ENCODE results near the gene MAPKAPK5. TPM values are rescaled to one million over a fixed set of nuclear protein-coding genes. Genes with fewer than 3 reads are reported as not detected.

Gene MAPKAPK5
- total RNA-seq, 1 donor from 2014 or later = 41.4 TPM

DNA sequence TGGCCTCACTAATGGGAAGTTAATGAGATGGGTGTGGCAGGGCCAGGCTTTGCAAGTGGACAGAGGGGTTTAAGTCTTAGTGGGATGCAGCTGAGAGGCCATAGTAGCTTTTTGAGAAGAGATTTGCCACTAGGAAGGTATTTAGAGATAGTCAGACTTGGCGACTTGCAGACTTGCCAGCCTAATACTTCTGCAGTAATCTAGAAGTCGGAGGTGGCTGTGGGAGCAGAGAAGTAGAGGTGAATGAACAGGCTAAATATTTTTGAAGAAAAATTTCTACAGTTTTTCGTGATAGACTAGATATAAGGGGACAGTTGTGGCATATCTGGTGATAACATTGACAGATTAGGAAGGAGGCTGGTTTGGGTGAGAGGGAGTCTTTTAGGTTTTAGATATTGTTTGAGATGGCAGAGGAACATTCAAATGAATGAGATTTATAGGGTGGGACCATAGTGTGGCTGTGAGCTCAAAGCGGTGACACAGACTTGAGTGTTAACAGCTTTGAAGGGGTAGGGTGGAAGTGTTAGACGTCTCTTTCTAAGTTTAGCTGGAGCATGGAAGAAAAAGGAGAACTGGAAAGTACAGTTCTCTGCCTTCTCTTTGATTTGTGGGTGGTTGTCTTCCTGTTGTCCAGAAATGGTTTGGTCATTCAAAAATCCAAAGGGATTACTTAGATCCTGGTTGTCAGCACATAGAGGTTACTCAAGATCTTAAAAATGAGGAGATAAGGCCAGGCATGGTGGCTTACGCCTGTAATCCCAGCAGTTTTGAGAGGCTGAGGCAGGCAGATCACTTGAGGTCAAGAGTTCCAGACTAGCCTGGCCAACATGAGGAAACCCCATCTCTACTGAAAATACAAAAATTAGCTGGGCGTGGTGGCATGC, 44.9 kb downstream of the MAPKAPK5 start:
- no peak for DNase-seq (ENCODE audit: extremely low spot score, unreplicated experiment)
- H3K27me3 Mint-ChIP-seq (ENCODE audit: unreplicated experiment) = no peaks in the 10 kb centered on the region
- H3K4me3 Mint-ChIP-seq (ENCODE audit: unreplicated experiment) = no peak overlapping the region
- H3K4me1 Mint-ChIP-seq (ENCODE audit: unreplicated experiment) = no peaks in the 10 kb centered on the region
- H3K9me3 Mint-ChIP-seq (ENCODE audit: unreplicated experiment) = no peaks in the 10 kb centered on the region
- no peak overlapping the region for H3K27ac Mint-ChIP-seq (ENCODE audit: unreplicated experiment)
- H3K36me3 Mint-ChIP-seq (ENCODE audit: unreplicated experiment) = peaks cover 57% of the 10 kb centered on the region
- no peak for TF ChIP-seq CTCF (IDR thresholded peaks at IDR 0.05)

GRCh38 chr12:111887926-111888745, 46.1 kb downstream of the MAPKAPK5 start:
- Mint-ChIP-seq H3K9me3 (ENCODE audit: unreplicated experiment) (no peaks in the 10 kb centered on the region), H3K4me3 (ENCODE audit: unreplicated experiment) (no peak overlapping the region), H3K27ac (ENCODE audit: unreplicated experiment) (no peak overlapping the region), H3K4me1 (ENCODE audit: unreplicated experiment) (no peaks in the 10 kb centered on the region), H3K36me3 (ENCODE audit: unreplicated experiment) (peaks cover 63% of the 10 kb centered on the region), H3K27me3 (ENCODE audit: unreplicated experiment) (no peaks in the 10 kb centered on the region)
- DNase-seq (ENCODE audit: extremely low spot score, unreplicated experiment) = no peak
- TF ChIP-seq CTCF (IDR thresholded peaks at IDR 0.05) = no peak

GRCh38 chr12:111893287-111893686, 51.3 kb downstream of the MAPKAPK5 start:
- TF ChIP-seq CTCF (IDR thresholded peaks at IDR 0.05) = no peak
- DNase-seq (ENCODE audit: extremely low spot score, unreplicated experiment) = no peak
- Mint-ChIP-seq H3K36me3 (ENCODE audit: unreplicated experiment) (peaks cover 55% of the 10 kb centered on the region), H3K27me3 (ENCODE audit: unreplicated experiment) (no peaks in the 10 kb centered on the region), H3K4me3 (ENCODE audit: unreplicated experiment) (no peak overlapping the region), H3K27ac (ENCODE audit: unreplicated experiment) (no peak overlapping the region), H3K4me1 (ENCODE audit: unreplicated experiment) (no peaks in the 10 kb centered on the region), H3K9me3 (ENCODE audit: unreplicated experiment) (no peaks in the 10 kb centered on the region)

- H3K27me3 Mint-ChIP-seq (ENCODE audit: unreplicated experiment) = no peaks in the 10 kb centered on the region
- no peak overlapping the region for H3K4me3 Mint-ChIP-seq (ENCODE audit: unreplicated experiment)
- H3K9me3 Mint-ChIP-seq (ENCODE audit: unreplicated experiment) = no peaks in the 10 kb centered on the region
- H3K4me1 Mint-ChIP-seq (ENCODE audit: unreplicated experiment) = no peaks in the 10 kb centered on the region
- no peak for TF ChIP-seq CTCF (IDR thresholded peaks at IDR 0.05)
- H3K36me3 Mint-ChIP-seq (ENCODE audit: unreplicated experiment) = peaks cover 46% of the 10 kb centered on the region
- DNase-seq (ENCODE audit: extremely low spot score, unreplicated experiment) = no peak
- no peak overlapping the region for H3K27ac Mint-ChIP-seq (ENCODE audit: unreplicated experiment)
Observed at GRCh38 chr12:111894556-111894955, 52.5 kb downstream of the MAPKAPK5 start.

DNA sequence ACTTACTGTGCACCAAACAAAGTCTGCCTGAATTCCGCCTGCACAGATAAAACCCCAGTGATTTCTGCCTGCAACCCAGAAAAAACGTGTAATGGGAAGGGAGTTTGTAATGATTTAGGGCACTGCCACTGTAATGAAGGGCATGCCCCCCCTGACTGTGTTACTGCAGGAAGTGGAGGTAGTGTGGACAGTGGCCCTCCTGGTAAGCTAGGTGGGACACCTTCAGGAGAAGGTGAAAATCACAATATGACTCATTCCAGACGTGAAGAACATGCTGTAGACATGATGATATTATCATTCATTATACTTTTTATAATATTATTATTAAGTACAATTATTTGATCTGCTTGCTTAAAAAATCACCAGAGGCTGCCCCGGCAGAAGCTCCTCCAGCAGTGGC, 59.2 kb downstream of the MAPKAPK5 start:
- peaks cover 4% of the 10 kb centered on the region for H3K9me3 Mint-ChIP-seq (ENCODE audit: unreplicated experiment)
- no peak overlapping the region for H3K27ac Mint-ChIP-seq (ENCODE audit: unreplicated experiment)
- H3K4me3 Mint-ChIP-seq (ENCODE audit: unreplicated experiment) = no peak overlapping the region
- DNase-seq (ENCODE audit: extremely low spot score, unreplicated experiment) = no peak
- TF ChIP-seq CTCF (IDR thresholded peaks at IDR 0.05) = no peak
- H3K27me3 Mint-ChIP-seq (ENCODE audit: unreplicated experiment) = no peaks in the 10 kb centered on the region
- no peaks in the 10 kb centered on the region for H3K4me1 Mint-ChIP-seq (ENCODE audit: unreplicated experiment)
- peaks cover 20% of the 10 kb centered on the region for H3K36me3 Mint-ChIP-seq (ENCODE audit: unreplicated experiment)
